Measurements from ENCODE around the gene DAPK2.

DNA sequence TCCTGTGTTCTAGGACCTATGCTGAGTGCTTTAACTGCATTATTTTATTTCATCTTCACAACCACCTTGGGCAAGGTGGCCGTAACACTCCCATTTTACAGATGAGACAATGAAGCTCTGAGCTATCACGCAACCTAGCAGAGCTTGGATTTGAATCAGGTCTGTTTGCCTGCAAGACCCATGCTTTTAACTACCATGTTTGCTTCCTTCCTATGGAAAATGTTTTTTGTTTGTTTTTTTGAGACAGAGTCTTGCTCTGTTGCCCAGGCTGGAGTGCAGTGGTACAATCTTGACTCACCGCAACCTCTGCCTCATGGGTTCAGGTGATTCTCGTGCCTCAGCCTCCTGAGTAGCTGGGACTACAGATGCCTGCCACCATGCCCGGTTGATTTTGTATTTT is 187.8 kb downstream of the DAPK2 start:
- TF ChIP-seq, protein P1, sequence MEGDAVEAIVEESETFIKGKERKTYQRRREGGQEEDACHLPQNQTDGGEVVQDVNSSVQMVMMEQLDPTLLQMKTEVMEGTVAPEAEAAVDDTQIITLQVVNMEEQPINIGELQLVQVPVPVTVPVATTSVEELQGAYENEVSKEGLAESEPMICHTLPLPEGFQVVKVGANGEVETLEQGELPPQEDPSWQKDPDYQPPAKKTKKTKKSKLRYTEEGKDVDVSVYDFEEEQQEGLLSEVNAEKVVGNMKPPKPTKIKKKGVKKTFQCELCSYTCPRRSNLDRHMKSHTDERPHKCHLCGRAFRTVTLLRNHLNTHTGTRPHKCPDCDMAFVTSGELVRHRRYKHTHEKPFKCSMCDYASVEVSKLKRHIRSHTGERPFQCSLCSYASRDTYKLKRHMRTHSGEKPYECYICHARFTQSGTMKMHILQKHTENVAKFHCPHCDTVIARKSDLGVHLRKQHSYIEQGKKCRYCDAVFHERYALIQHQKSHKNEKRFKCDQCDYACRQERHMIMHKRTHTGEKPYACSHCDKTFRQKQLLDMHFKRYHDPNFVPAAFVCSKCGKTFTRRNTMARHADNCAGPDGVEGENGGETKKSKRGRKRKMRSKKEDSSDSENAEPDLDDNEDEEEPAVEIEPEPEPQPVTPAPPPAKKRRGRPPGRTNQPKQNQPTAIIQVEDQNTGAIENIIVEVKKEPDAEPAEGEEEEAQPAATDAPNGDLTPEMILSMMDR (IDR thresholded peaks at IDR 0.05): no peak
- TF ChIP-seq POLR2A (IDR thresholded peaks at IDR 0.05): no peak

Data from Peyer's patch (tissue), 4 donors.